ENCODE data around the gene DGKD.
A peak's percentile ranks its signal among the peaks of the same experiment; 100 is the strongest.

Gene DGKD

GRCh38 chr2:233489666-233490065, 135.4 kb downstream of the DGKD start:
- DNase-seq (ENCODE audit: insufficient read length, low spot score) (no peak), FAIRE-seq (no peak)
- TF ChIP-seq PAX5 (IDR thresholded peaks at IDR 0.05; ENCODE audit: insufficient read depth, low read length, severe bottlenecking), result no peak
- no peak for TF ChIP-seq POLR2A (IDR thresholded peaks at IDR 0.05; ENCODE audit: low read depth, low read length)
- TF ChIP-seq SPI1 (IDR thresholded peaks at IDR 0.05; ENCODE audit: low read depth, low read length), result no peak
- no peak for TF ChIP-seq POU2F2 (IDR thresholded peaks at IDR 0.05; ENCODE audit: low read depth, low read length)
- TF ChIP-seq POLR2AphosphoS5 (IDR thresholded peaks at IDR 0.05; ENCODE audit: low read depth, low read length), result no peak
- TF ChIP-seq TAF1 (IDR thresholded peaks at IDR 0.05; ENCODE audit: low read depth, low read length), result no peak

DNA sequence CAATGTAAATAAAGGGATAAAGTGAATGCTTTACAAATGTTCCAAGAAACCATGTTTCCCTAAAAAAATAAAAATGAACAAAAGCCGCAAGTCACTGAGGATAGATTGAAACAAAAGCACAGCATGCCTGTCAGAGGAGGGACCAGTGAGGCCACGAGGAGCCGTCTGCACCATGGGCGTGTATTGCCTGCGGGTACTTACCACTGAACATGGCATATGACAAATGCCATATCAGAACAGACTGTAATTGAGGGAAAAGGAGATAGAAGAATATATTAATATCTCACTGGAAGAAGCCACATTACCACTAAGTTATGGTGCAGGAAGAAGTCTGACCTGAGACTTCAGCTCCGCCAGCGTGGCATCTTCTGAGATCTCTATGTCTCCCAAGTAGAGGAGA, 136.5 kb downstream of the DGKD start:
- DNase-seq (ENCODE audit: insufficient read length, low spot score) (no peak), FAIRE-seq (no peak)
- TF ChIP-seq POLR2A (IDR thresholded peaks at IDR 0.05; ENCODE audit: low read depth, low read length), result no peak
- no peak for TF ChIP-seq PAX5 (IDR thresholded peaks at IDR 0.05; ENCODE audit: insufficient read depth, low read length, severe bottlenecking)
- no peak for TF ChIP-seq POLR2AphosphoS5 (IDR thresholded peaks at IDR 0.05; ENCODE audit: low read depth, low read length)

- DNase-seq (ENCODE audit: insufficient read length, low spot score), result no peak
- FAIRE-seq, result no peak
- no peak for TF ChIP-seq TAF1 (IDR thresholded peaks at IDR 0.05; ENCODE audit: low read depth, low read length)
Observed at GRCh38 chr2:233491326-233491725, 137.0 kb downstream of the DGKD start.

- no peak for FAIRE-seq
- DNase-seq (ENCODE audit: insufficient read length, low spot score), result no peak
- no peak for TF ChIP-seq POLR2AphosphoS5 (IDR thresholded peaks at IDR 0.05; ENCODE audit: low read depth, low read length)
- TF ChIP-seq PAX5 (IDR thresholded peaks at IDR 0.05; ENCODE audit: insufficient read depth, low read length, severe bottlenecking), result no peak
- no peak for TF ChIP-seq SPI1 (IDR thresholded peaks at IDR 0.05; ENCODE audit: low read depth, low read length)
- TF ChIP-seq POLR2A (IDR thresholded peaks at IDR 0.05; ENCODE audit: low read depth, low read length), result no peak
- TF ChIP-seq POU2F2 (IDR thresholded peaks at IDR 0.05; ENCODE audit: low read depth, low read length), result no peak
- no peak for TF ChIP-seq TAF1 (IDR thresholded peaks at IDR 0.05; ENCODE audit: low read depth, low read length)
Observed at GRCh38 chr2:233492078-233492477, 137.8 kb downstream of the DGKD start.

- no peak for TF ChIP-seq SPI1 (IDR thresholded peaks at IDR 0.05; ENCODE audit: low read depth, low read length)
- no peak for TF ChIP-seq POU2F2 (IDR thresholded peaks at IDR 0.05; ENCODE audit: low read depth, low read length)
- TF ChIP-seq PAX5 (IDR thresholded peaks at IDR 0.05; ENCODE audit: insufficient read depth, low read length, severe bottlenecking), result no peak
- no peak for TF ChIP-seq TAF1 (IDR thresholded peaks at IDR 0.05; ENCODE audit: low read depth, low read length)
- TF ChIP-seq POLR2A (IDR thresholded peaks at IDR 0.05; ENCODE audit: low read depth, low read length), result no peak
- no peak for TF ChIP-seq POLR2AphosphoS5 (IDR thresholded peaks at IDR 0.05; ENCODE audit: low read depth, low read length)
- DNase-seq (ENCODE audit: insufficient read length, low spot score), result no peak
- no peak for FAIRE-seq
Observed at GRCh38 chr2:233492751-233493150, 138.5 kb downstream of the DGKD start.

DNA sequence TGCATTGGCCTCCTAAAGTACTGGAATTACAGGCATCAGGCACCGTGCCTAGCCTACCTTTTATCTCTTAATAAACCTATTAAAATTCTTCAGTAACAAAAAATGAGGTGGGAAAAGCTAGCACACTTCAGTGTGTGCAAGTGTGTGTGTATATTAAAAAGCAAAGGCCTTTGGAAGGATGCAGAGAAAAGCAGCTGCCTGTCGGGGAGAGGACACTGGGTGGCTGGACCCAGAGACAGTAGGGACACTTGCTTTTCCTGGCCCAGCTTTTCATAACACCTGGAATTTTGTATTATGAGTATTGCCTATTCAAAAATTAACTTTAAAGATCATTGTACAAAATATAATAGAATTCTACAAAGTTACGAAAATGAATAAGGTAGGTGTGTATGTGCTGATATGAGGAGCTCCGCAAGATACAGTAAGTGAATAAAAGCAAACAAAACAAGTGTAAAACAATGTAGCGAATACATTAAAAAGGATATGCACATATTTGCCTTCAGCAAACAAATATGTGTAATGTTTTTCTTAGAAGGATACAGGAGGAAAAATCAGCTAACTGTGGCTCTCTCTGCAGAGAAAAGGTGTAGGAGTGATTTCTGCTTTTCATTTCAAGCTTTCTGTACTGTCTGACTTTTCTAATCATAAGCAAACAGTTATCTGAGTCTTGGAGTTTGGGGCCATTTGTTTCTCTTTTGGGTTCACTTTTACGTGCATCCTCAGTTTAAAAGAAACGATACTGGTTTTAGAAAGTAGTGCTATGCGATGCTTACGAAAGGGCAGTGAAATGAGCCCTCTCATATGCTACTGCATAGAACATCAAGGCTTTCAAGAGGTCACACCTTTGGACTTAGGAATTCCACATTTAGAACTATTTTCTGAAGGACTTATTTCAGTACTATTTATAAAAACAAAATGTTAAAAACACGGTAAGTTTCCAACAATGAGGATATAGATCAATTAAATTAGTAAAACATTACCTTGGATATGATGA, 141.5 kb downstream of the DGKD start:
- no peak for DNase-seq (ENCODE audit: insufficient read length, low spot score)
- TF ChIP-seq POLR2AphosphoS5 (IDR thresholded peaks at IDR 0.05; ENCODE audit: low read depth, low read length), result no peak
- no peak for TF ChIP-seq POLR2A (IDR thresholded peaks at IDR 0.05; ENCODE audit: low read depth, low read length)
- TF ChIP-seq TAF1 (IDR thresholded peaks at IDR 0.05; ENCODE audit: low read depth, low read length), result no peak
- no peak for TF ChIP-seq PAX5 (IDR thresholded peaks at IDR 0.05; ENCODE audit: insufficient read depth, low read length, severe bottlenecking)
- TF ChIP-seq SPI1 (IDR thresholded peaks at IDR 0.05; ENCODE audit: low read depth, low read length), result no peak
- TF ChIP-seq POU2F2 (IDR thresholded peaks at IDR 0.05; ENCODE audit: low read depth, low read length), result no peak
- FAIRE-seq, result no peak

GRCh38 chr2:233497692-233498091, 143.4 kb downstream of the DGKD start:
- FAIRE-seq (no peak), DNase-seq (ENCODE audit: insufficient read length, low spot score) (no peak)
- TF ChIP-seq TAF1 (IDR thresholded peaks at IDR 0.05; ENCODE audit: low read depth, low read length), result no peak
- TF ChIP-seq POLR2A (IDR thresholded peaks at IDR 0.05; ENCODE audit: low read depth, low read length), result no peak
- TF ChIP-seq SPI1 (IDR thresholded peaks at IDR 0.05; ENCODE audit: low read depth, low read length), result no peak
- TF ChIP-seq PAX5 (IDR thresholded peaks at IDR 0.05; ENCODE audit: insufficient read depth, low read length, severe bottlenecking), result no peak
- TF ChIP-seq POU2F2 (IDR thresholded peaks at IDR 0.05; ENCODE audit: low read depth, low read length), result no peak
- no peak for TF ChIP-seq POLR2AphosphoS5 (IDR thresholded peaks at IDR 0.05; ENCODE audit: low read depth, low read length)

DNA sequence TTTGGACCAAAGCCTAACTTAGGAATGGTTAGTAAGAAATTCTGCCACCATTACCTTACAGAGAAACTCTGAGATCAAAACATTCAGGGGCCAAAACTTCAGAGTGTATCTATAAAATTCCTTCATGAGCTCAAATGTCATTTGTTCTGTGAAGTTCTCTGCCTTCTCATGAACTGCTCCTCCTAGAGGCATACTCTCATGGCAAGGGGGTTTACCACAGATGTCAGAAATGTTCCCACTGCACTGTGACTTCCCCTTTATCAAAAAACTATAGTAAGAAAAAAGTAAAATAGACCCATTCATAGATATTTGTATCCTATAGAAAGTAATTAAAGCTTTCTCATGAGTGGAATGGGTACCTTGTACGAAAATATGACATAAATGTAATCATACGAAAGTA, 143.8 kb downstream of the DGKD start:
- no peak for TF ChIP-seq TAF1 (IDR thresholded peaks at IDR 0.05; ENCODE audit: low read depth, low read length)
- no peak for TF ChIP-seq POLR2AphosphoS5 (IDR thresholded peaks at IDR 0.05; ENCODE audit: low read depth, low read length)
- 0 out of 2 replicates have a peak, but pooled peaks have one; percentile 24 for TF ChIP-seq SPI1 (IDR thresholded peaks at IDR 0.05; ENCODE audit: low read depth, low read length)
- TF ChIP-seq POLR2A (IDR thresholded peaks at IDR 0.05; ENCODE audit: low read depth, low read length), result no peak
- TF ChIP-seq PAX5 (IDR thresholded peaks at IDR 0.05; ENCODE audit: insufficient read depth, low read length, severe bottlenecking), result no peak
- TF ChIP-seq POU2F2 (IDR thresholded peaks at IDR 0.05; ENCODE audit: low read depth, low read length), result no peak
- peak; percentile 5 for FAIRE-seq
- DNase-seq (ENCODE audit: insufficient read length, low spot score), result no peak

GRCh38 chr2:233499928-233500327, 145.6 kb downstream of the DGKD start:
- FAIRE-seq, result no peak
- DNase-seq (ENCODE audit: insufficient read length, low spot score), result no peak
- TF ChIP-seq POLR2AphosphoS5 (IDR thresholded peaks at IDR 0.05; ENCODE audit: low read depth, low read length) (no peak), PAX5 (IDR thresholded peaks at IDR 0.05; ENCODE audit: insufficient read depth, low read length, severe bottlenecking) (no peak), SPI1 (IDR thresholded peaks at IDR 0.05; ENCODE audit: low read depth, low read length) (no peak), POLR2A (IDR thresholded peaks at IDR 0.05; ENCODE audit: low read depth, low read length) (no peak), TAF1 (IDR thresholded peaks at IDR 0.05; ENCODE audit: low read depth, low read length) (no peak), POU2F2 (IDR thresholded peaks at IDR 0.05; ENCODE audit: low read depth, low read length) (no peak)

Measured in GM12891 (cell line).